Lower lobe of right lung (tissue), 2 donors: ENCODE results near the gene MACROH2A2. TPM values are rescaled to one million over a fixed set of nuclear protein-coding genes. Genes with fewer than 3 reads are reported as not detected.
"Not testable (repeated sequence)": the region's sequence is repeated elsewhere in the genome, so short reads cannot be mapped to it uniquely, and the experiment has no call there.

Experiments
- ATAC-seq, 2 donors: fragments of 200-7000 bp; cut with Tn5 transposase; one replicate each; pipeline ENCODE4 v1.9.1; 2020 to 2022; ENCODE audit warnings: mild to moderate bottlenecking in 2 of 2, moderate library complexity in 2 of 2
- DNase-seq: peaks from one replicate; pipeline ENCODE4 v3.0.0-alpha.2; 2020
- H3K27ac ChIP-seq: fragments of 200-600 bp; one replicate; pipeline ENCODE4 v1.8.0; 2022
- H3K27me3 ChIP-seq: fragments of 200-600 bp; one replicate; pipeline ENCODE4 v1.8.0; 2022; ENCODE audit warnings: low read depth
- H3K36me3 ChIP-seq: fragments of 200-600 bp; one replicate; pipeline ENCODE4 v1.8.0; 2022; ENCODE audit warnings: mild to moderate bottlenecking
- H3K4me1 ChIP-seq: fragments of 200-600 bp; one replicate; pipeline ENCODE4 v1.8.0; 2022
- H3K4me3 ChIP-seq: fragments of 200-600 bp; one replicate; pipeline ENCODE4 v1.8.0; 2022; ENCODE audit warnings: mild to moderate bottlenecking
- H3K9me3 ChIP-seq: fragments of 200-600 bp; one replicate; pipeline ENCODE4 v1.8.0; 2022
- CTCF ChIP-seq: fragments of 200-600 bp; IDR thresholded peaks from one replicate; pipeline ENCODE4 v1.8.0; 2022; ENCODE audit warnings: antibody characterized with exemption, mild to moderate bottlenecking
- intact Hi-C: fragments of 100-400 bp; cut with DNase I; formaldehyde crosslinking; loops from one replicate; pipeline ENCODE4 v1.11.0; 2022
- total RNA-seq: library from RNA; stranded (reverse); fragmentation: NEBNext Ultra II Directional; extraction: Animal tissue kit (Norgen Biotek cat#: 25700); gene quantifications from one replicate; pipeline ENCODE4 v1.2.1, GENCODE V29; 2021
- donor health status: DM: no; HTN: yes; CAD: no; lungs with severe emphysema.

Gene MACROH2A2
- total RNA-seq, 1 donor from 2014 or later = 6.6 TPM

- intact Hi-C loops = no loop called here
- H3K36me3 ChIP-seq = peaks cover 13% of the 10 kb centered on the region
- H3K27ac ChIP-seq = no peak overlapping the region
- no peaks in the 10 kb centered on the region for H3K27me3 ChIP-seq
- DNase-seq (no peak), ATAC-seq (no peak)
- TF ChIP-seq CTCF = no peak
- H3K4me1 ChIP-seq = no peaks in the 10 kb centered on the region
- H3K9me3 ChIP-seq = no peaks in the 10 kb centered on the region
- H3K4me3 ChIP-seq = no peak overlapping the region
Measured at GRCh38 chr10:70096016-70096704, 43.5 kb downstream of the MACROH2A2 start.

GRCh38 chr10:70096705-70097420 lies 44.2 kb downstream of the MACROH2A2 start:
- no peak overlapping the region for H3K27ac ChIP-seq
- intact Hi-C loops = no loop called here
- no peaks in the 10 kb centered on the region for H3K9me3 ChIP-seq
- no peaks in the 10 kb centered on the region for H3K27me3 ChIP-seq
- peaks cover 13% of the 10 kb centered on the region for H3K36me3 ChIP-seq
- H3K4me1 ChIP-seq = no peaks in the 10 kb centered on the region
- H3K4me3 ChIP-seq = no peak overlapping the region
- TF ChIP-seq CTCF = no peak
- DNase-seq = no peak
- no peak for ATAC-seq

- no peak for TF ChIP-seq CTCF
- no peak overlapping the region for H3K27ac ChIP-seq
- H3K27me3 ChIP-seq = no peaks in the 10 kb centered on the region
- DNase-seq = no peak
- H3K36me3 ChIP-seq = peaks cover 9% of the 10 kb centered on the region
- no peaks in the 10 kb centered on the region for H3K9me3 ChIP-seq
- no peaks in the 10 kb centered on the region for H3K4me1 ChIP-seq
- no peak for ATAC-seq
- no peak overlapping the region for H3K4me3 ChIP-seq
- intact Hi-C loops = no loop called here
Measured at GRCh38 chr10:70097459-70097858, 44.8 kb downstream of the MACROH2A2 start.

GRCh38 chr10:70098271-70098670 lies 45.6 kb downstream of the MACROH2A2 start:
- intact Hi-C loops = no loop called here
- ATAC-seq (no peak), DNase-seq (no peak)
- no peaks in the 10 kb centered on the region for H3K27me3 ChIP-seq
- peaks cover 3% of the 10 kb centered on the region for H3K36me3 ChIP-seq
- H3K9me3 ChIP-seq = no peaks in the 10 kb centered on the region
- no peak for TF ChIP-seq CTCF
- no peak overlapping the region for H3K4me3 ChIP-seq
- no peaks in the 10 kb centered on the region for H3K4me1 ChIP-seq
- H3K27ac ChIP-seq = no peak overlapping the region

- H3K9me3 ChIP-seq, H3K4me3 ChIP-seq, intact Hi-C loops, H3K27ac ChIP-seq, H3K36me3 ChIP-seq, DNase-seq, H3K27me3 ChIP-seq, ATAC-seq, H3K4me1 ChIP-seq: not testable (repeated sequence)
Measured at GRCh38 chr10:70101068-70101562, 48.5 kb downstream of the MACROH2A2 start.

- no peak for ATAC-seq
- no peak for TF ChIP-seq CTCF
- DNase-seq = no peak
- intact Hi-C loops = no loop called here
- Histone ChIP-seq H3K4me3 (no peak overlapping the region), H3K4me1 (no peaks in the 10 kb centered on the region), H3K9me3 (no peaks in the 10 kb centered on the region), H3K27ac (no peak overlapping the region), H3K36me3 (no peaks in the 10 kb centered on the region), H3K27me3 (no peaks in the 10 kb centered on the region)
Measured at GRCh38 chr10:70101668-70102067, 49.0 kb downstream of the MACROH2A2 start.
